Measurements from ENCODE around the gene KMT2D. TPM values are rescaled to one million over a fixed set of nuclear protein-coding genes. Genes with fewer than 3 reads are reported as not detected.

The KMT2D gene
- total and polyA plus RNA-seq, 10 of the 15 experiments (the other 5 are each of a cell fraction or from before 2014, with no cell fraction given): 0.51 to 71.5 (median 10.4) TPM

GRCh38 chr12:49093792-49094159 lies 33.2 kb upstream of the KMT2D start:
- SMC1A ChIA-PET (ENCODE audit: uncharacterized antibody, unreplicated experiment): interaction anchor here (1.0 to 6.8 kb wide), 7 partner anchors 9 to 242 kb away, joined by 3 to 64 read pairs (median 5); partner anchors contain the start of genes DDX23, LMBR1L and RHEBL1
- Histone ChIP-seq H3K4me2 (ENCODE audit: control insufficient read depth, insufficient read depth) (no peak overlapping the region), H2AFZ (ENCODE audit: control insufficient read depth, low read depth, low read length) (no peak overlapping the region), H3K9ac (ENCODE audit: control insufficient read depth, insufficient read depth, low read length) (no peak overlapping the region), H3K79me2 (ENCODE audit: control insufficient read depth, insufficient read depth, low read length) (no peaks in the 10 kb centered on the region), H3K4me1 (ENCODE audit: control insufficient read depth, insufficient read depth, low read length) (0 out of 2 replicates have a peak, but pooled peaks cover 3% of the 10 kb centered on the region), H3K27ac (ENCODE audit: control insufficient read depth, insufficient read depth) (no peak overlapping the region), H3K4me3 (no peak overlapping the region), H3K27me3 (replicated peaks in 1 of 2; ENCODE audit: control insufficient read depth in 2 of 2, insufficient read depth in 2 of 2, low read length in 1 of 2) (peaks cover 30 to 42% of the 10 kb centered on the region in 2 experiments), H3K36me3 (ENCODE audit: control insufficient read depth in 2 of 2, insufficient read depth in 2 of 2, low read length in 1 of 2) (peaks cover 0 to 3% of the 10 kb centered on the region in 2 experiments; a peak in 2 of 4 replicates), H4K20me1 (ENCODE audit: control insufficient read depth, insufficient read depth) (no peaks in the 10 kb centered on the region), H3K9me3 (replicated peaks; ENCODE audit: control insufficient read depth, insufficient read depth, low read length) (no peaks in the 10 kb centered on the region)
- DNase-seq (ENCODE audit: low read depth, low spot score): no peak
- in situ Hi-C loops (cut with MboI): no loop called here
- 2% methylated on average over 9 of the region's 9 CpGs for WGBS (ENCODE audit: insufficient coverage, insufficient replicate concordance, low lambda C conversion rate, missing lambda C conversion rate)
- POLR2A ChIA-PET: interaction anchor here (0.6 to 3.6 kb wide), 4 partner anchors 14 to 58 kb away, joined by 3 to 11 read pairs (median 8); partner anchors contain the start of genes LMBR1L and TUBA1B
- ATAC-seq: no peak
- intact Hi-C loops (cut with micrococcal nuclease; ENCODE audit: unreplicated experiment): loop anchor here (5.0 kb wide), 1 partner anchor 96 kb away; the partner anchor contains the start of gene DDN
- no TSS peak for BruUV-seq (replicated peaks)
- no peak for FAIRE-seq
- CTCF ChIA-PET: interaction anchor here (1.1 to 12.2 kb wide), 7 partner anchors 8 to 97 kb away, joined by 3 to 244 read pairs (median 37); partner anchors contain the start of genes DDN, LMBR1L, RHEBL1 and TUBA1B
- RAD21 ChIA-PET (ENCODE audit: unreplicated experiment): interaction anchor here (0.7 to 5.9 kb wide), 5 partner anchors 24 to 439 kb away, joined by 3 to 66 read pairs (median 3); partner anchors contain the start of gene RHEBL1
- TF ChIP-seq NR2C2 (IDR thresholded peaks at IDR 0.05; ENCODE audit: borderline replicate concordance, control insufficient read depth, insufficient read length, low read depth): no peak
- TF ChIP-seq POU2F2 (IDR thresholded peaks at IDR 0.05; ENCODE audit: borderline replicate concordance, low read depth, low read length): no peak
- no peak for TF ChIP-seq TCF7 (IDR thresholded peaks at IDR 0.05; ENCODE audit: borderline replicate concordance)
- TF ChIP-seq CREM (IDR thresholded peaks at IDR 0.05; ENCODE audit: low read depth): no peak

GRCh38 chr12:49092816-49093406 lies 32.3 kb upstream of the KMT2D start:
- ChIA-PET SMC1A (ENCODE audit: uncharacterized antibody, unreplicated experiment) (interaction anchor here (1.0 to 6.8 kb wide), 8 partner anchors 8 to 241 kb away, joined by 3 to 64 read pairs (median 5); partner anchors contain the start of genes DDN, DDX23 and LMBR1L), RAD21 (ENCODE audit: unreplicated experiment) (interaction anchor here (0.6 to 5.9 kb wide), 11 partner anchors 11 to 143 kb away, joined by 3 to 66 read pairs (median 5); partner anchors contain the start of genes DDN, RHEBL1 and TUBA1B), POLR2A (interaction anchor here (0.7 to 3.6 kb wide), 5 partner anchors 15 to 96 kb away, joined by 3 to 11 read pairs (median 7); partner anchors contain the start of genes LMBR1L and TUBA1B), CTCF (interaction anchor here (0.7 to 12.2 kb wide), 18 partner anchors 8 to 143 kb away, joined by 3 to 244 read pairs (median 8); partner anchors contain the start of genes DDN, LMBR1L, RHEBL1 and TUBA1B)
- H3K4me1 ChIP-seq (ENCODE audit: control insufficient read depth, insufficient read depth, low read length): peaks cover 3% of the 10 kb centered on the region; the same call in 1 of the 2 replicates
- BruUV-seq (replicated peaks): no TSS peak
- peaks cover 32 to 45% of the 10 kb centered on the region in 2 experiments for H3K27me3 ChIP-seq (replicated peaks in 1 of 2; ENCODE audit: control insufficient read depth in 2 of 2, insufficient read depth in 2 of 2, low read length in 1 of 2)
- no peaks in the 10 kb centered on the region for H3K79me2 ChIP-seq (ENCODE audit: control insufficient read depth, insufficient read depth, low read length)
- no peak for DNase-seq (ENCODE audit: low read depth, low spot score)
- no peak overlapping the region for H3K27ac ChIP-seq (ENCODE audit: control insufficient read depth, insufficient read depth)
- in situ Hi-C loops (cut with MboI): no loop called here
- no peak for FAIRE-seq
- peaks cover 0 to 3% of the 10 kb centered on the region in 2 experiments; a peak in 2 of 4 replicates for H3K36me3 ChIP-seq (ENCODE audit: control insufficient read depth in 2 of 2, insufficient read depth in 2 of 2, low read length in 1 of 2)
- H3K4me2 ChIP-seq (ENCODE audit: control insufficient read depth, insufficient read depth): no peak overlapping the region
- TF ChIP-seq IRF4 (IDR thresholded peaks at IDR 0.05; ENCODE audit: low read depth, low read length) (no peak), SIN3A (IDR thresholded peaks at IDR 0.05; ENCODE audit: low read depth, low read length) (no peak), STAT1 (conservative IDR thresholded peaks at IDR 0.05) (no peak), TCF12 (IDR thresholded peaks at IDR 0.05; ENCODE audit: low read depth, low read length) (no peak), ESRRA (IDR thresholded peaks at IDR 0.05; ENCODE audit: low read length) (no peak), SRF (IDR thresholded peaks at IDR 0.05; ENCODE audit: low read depth in 2 of 2, low read length in 2 of 2) (no peak), PAX8 (IDR thresholded peaks at IDR 0.05) (no peak), ATF2 (IDR thresholded peaks at IDR 0.05; ENCODE audit: low read length) (no peak), SPI1 (IDR thresholded peaks at IDR 0.05; ENCODE audit: borderline replicate concordance, insufficient read depth, low read depth, low read length) (no peak)
- no peak overlapping the region for H3K9ac ChIP-seq (ENCODE audit: control insufficient read depth, insufficient read depth, low read length)
- ATAC-seq: no peak
- H3K9me3 ChIP-seq (replicated peaks; ENCODE audit: control insufficient read depth, insufficient read depth, low read length): no peaks in the 10 kb centered on the region
- 21% methylated on average over 4 of the region's 4 CpGs for WGBS (ENCODE audit: insufficient coverage, insufficient replicate concordance, low lambda C conversion rate, missing lambda C conversion rate)
- no peak overlapping the region for H2AFZ ChIP-seq (ENCODE audit: control insufficient read depth, low read depth, low read length)
- no peak overlapping the region for H3K4me3 ChIP-seq
- H4K20me1 ChIP-seq (ENCODE audit: control insufficient read depth, insufficient read depth): no peaks in the 10 kb centered on the region
- intact Hi-C loops (cut with micrococcal nuclease; ENCODE audit: unreplicated experiment): loop anchor here (5.0 kb wide), 1 partner anchor 96 kb away; the partner anchor contains the start of gene DDN

All from GM12878 (cell line).